ENCODE measurements around the gene FOLR3.

The FOLR3 gene

GRCh38 chr11:72123117-72123653, 12.3 kb upstream of the FOLR3 start:
- TF ChIP-seq CTCF (IDR thresholded peaks at IDR 0.05; ENCODE audit: control insufficient read depth, insufficient read depth, low read depth, low read length, missing control alignments): no peak
- DNase-seq (ENCODE audit: low read depth): no peak
- H3K4me3 ChIP-seq (ENCODE audit: control insufficient read depth, low read depth, low read length): no peak overlapping the region

- no peak for DNase-seq (ENCODE audit: low read depth)
- no peak for TF ChIP-seq CTCF (IDR thresholded peaks at IDR 0.05; ENCODE audit: control insufficient read depth, insufficient read depth, low read depth, low read length, missing control alignments)
- H3K4me3 ChIP-seq (ENCODE audit: control insufficient read depth, low read depth, low read length): no peak overlapping the region
These were observed 11.5 kb upstream of the FOLR3 start for GRCh38 chr11:72124046-72124445.

- DNase-seq (ENCODE audit: low read depth): no peak
- TF ChIP-seq CTCF (IDR thresholded peaks at IDR 0.05; ENCODE audit: control insufficient read depth, insufficient read depth, low read depth, low read length, missing control alignments): no peak
- no peak overlapping the region for H3K4me3 ChIP-seq (ENCODE audit: control insufficient read depth, low read depth, low read length)
These were observed 9.6 kb upstream of the FOLR3 start for GRCh38 chr11:72125956-72126355.

DNA sequence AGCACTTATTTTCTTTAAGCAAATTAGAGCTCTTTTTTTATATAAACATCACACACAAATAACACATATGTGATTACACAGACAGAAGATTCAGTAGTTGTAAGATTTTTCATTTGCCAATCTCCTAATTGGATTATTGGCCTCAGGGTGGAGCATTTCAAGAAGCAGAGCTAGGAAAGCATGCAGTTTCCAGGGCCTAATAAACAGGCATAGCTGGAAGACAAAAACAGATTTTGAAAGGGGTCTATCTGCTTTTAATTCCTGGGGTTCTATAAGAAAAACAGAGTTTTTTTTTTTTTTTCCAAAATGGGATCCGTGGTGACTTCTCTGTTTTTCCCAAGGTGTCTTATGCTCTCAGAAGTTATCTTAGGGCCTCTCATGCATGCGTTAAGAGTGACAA, 7.6 kb upstream of the FOLR3 start:
- no peak overlapping the region for H3K4me3 ChIP-seq (ENCODE audit: control insufficient read depth, low read depth, low read length)
- no peak for TF ChIP-seq CTCF (IDR thresholded peaks at IDR 0.05; ENCODE audit: control insufficient read depth, insufficient read depth, low read depth, low read length, missing control alignments)
- DNase-seq (ENCODE audit: low read depth): no peak

GRCh38 chr11:72129381-72129780, 6.1 kb upstream of the FOLR3 start:
- no peak overlapping the region for H3K4me3 ChIP-seq (ENCODE audit: control insufficient read depth, low read depth, low read length)
- no peak for TF ChIP-seq CTCF (IDR thresholded peaks at IDR 0.05; ENCODE audit: control insufficient read depth, insufficient read depth, low read depth, low read length, missing control alignments)
- DNase-seq (ENCODE audit: low read depth): no peak

DNA sequence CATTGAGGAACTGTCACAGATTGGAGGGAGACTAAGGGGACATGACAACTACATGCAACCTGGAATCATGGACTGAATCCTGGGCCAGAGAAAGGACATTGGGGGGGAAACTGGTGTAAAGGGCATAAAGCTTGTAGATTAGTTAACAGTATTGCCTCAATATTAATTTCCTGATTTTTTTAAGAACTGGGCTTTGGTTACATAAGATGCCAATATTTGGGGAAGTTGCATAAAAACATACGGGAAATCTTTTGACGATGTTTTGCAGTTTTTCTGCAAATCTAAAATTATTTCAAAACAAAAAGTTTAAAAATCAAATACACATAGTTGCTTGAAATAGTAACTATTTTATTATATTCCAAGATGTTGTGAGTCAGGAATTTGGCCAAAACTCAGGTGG, 2.9 kb upstream of the FOLR3 start:
- no peak for TF ChIP-seq CTCF (IDR thresholded peaks at IDR 0.05; ENCODE audit: control insufficient read depth, insufficient read depth, low read depth, low read length, missing control alignments)
- DNase-seq (ENCODE audit: low read depth): no peak
- no peak overlapping the region for H3K4me3 ChIP-seq (ENCODE audit: control insufficient read depth, low read depth, low read length)

Data from AG09309 (cell line).